ENCODE data around the gene AGO3. TPM values are rescaled to one million over a fixed set of nuclear protein-coding genes. Genes with fewer than 3 reads are reported as not detected.

AGO3 gene
- total and polyA plus RNA-seq, 2 experiments from 2014 or later = 19.2 to 27.3 TPM

- no peaks in the 10 kb centered on the region for H3K9me3 Mint-ChIP-seq
- Histone ChIP-seq H4K20me1 (replicated peaks; ENCODE audit: insufficient read depth) (no peaks in the 10 kb centered on the region), H3K4me1 (ENCODE audit: insufficient read depth) (no peaks in the 10 kb centered on the region), H3K79me2 (replicated peaks; ENCODE audit: insufficient read depth) (no peaks in the 10 kb centered on the region), H2AFZ (no peak overlapping the region), H3K4me2 (no peak overlapping the region), H3K27ac (ENCODE audit: low read depth) (no peak overlapping the region), H3K36me3 (ENCODE audit: insufficient read depth) (no peaks in the 10 kb centered on the region), H3K4me3 (no peak overlapping the region), H3K27me3 (ENCODE audit: insufficient read depth) (no peaks in the 10 kb centered on the region), H3K9me2 (ENCODE audit: insufficient read depth) (no peaks in the 10 kb centered on the region), H3F3A (replicated peaks; ENCODE audit: low read depth) (0 out of 2 replicates have a peak, but pooled peaks cover 2% of the 10 kb centered on the region)
- ATAC-seq (no peak), DNase-seq (ENCODE audit: low spot score) (no peak)
- no peaks in the 10 kb centered on the region for H3K27me3 Mint-ChIP-seq (ENCODE audit: insufficient read depth, low read depth, poor library complexity)
- H3K4me3 Mint-ChIP-seq = no peak overlapping the region
- H3K4me1 Mint-ChIP-seq = peaks cover 4% of the 10 kb centered on the region; the same call in 1 of the 3 replicates
- H3K27ac Mint-ChIP-seq = no peak overlapping the region
- no peaks in the 10 kb centered on the region for H3K36me3 Mint-ChIP-seq (ENCODE audit: low read depth)
- no peak for TF ChIP-seq ZNF462 (CRISPR knock-in tag; IDR thresholded peaks at IDR 0.05)
Measured at GRCh38 chr1:36076979-36077573, 146.2 kb downstream of the AGO3 start.

- Histone ChIP-seq H3K27me3 (ENCODE audit: insufficient read depth) (peaks cover 9% of the 10 kb centered on the region; the same call in 1 of the 2 replicates), H3K4me3 (no peak overlapping the region), H3K27ac (ENCODE audit: low read depth) (no peak overlapping the region), H3K79me2 (replicated peaks; ENCODE audit: insufficient read depth) (no peaks in the 10 kb centered on the region), H3F3A (replicated peaks; ENCODE audit: low read depth) (0 out of 2 replicates have a peak, but pooled peaks cover 8% of the 10 kb centered on the region), H3K4me1 (ENCODE audit: insufficient read depth) (no peaks in the 10 kb centered on the region), H2AFZ (no peak overlapping the region), H3K36me3 (ENCODE audit: insufficient read depth) (no peaks in the 10 kb centered on the region), H3K4me2 (no peak overlapping the region), H3K9me2 (ENCODE audit: insufficient read depth) (no peaks in the 10 kb centered on the region), H4K20me1 (replicated peaks; ENCODE audit: insufficient read depth) (no peaks in the 10 kb centered on the region)
- H3K27ac Mint-ChIP-seq = no peak overlapping the region
- H3K9me3 Mint-ChIP-seq = no peaks in the 10 kb centered on the region
- no peak for DNase-seq (ENCODE audit: low spot score)
- H3K4me3 Mint-ChIP-seq = no peak overlapping the region
- H3K27me3 Mint-ChIP-seq (ENCODE audit: insufficient read depth, low read depth, poor library complexity) = peaks cover 6% of the 10 kb centered on the region
- ATAC-seq = no peak
- peaks cover 6% of the 10 kb centered on the region; the same call in 1 of the 3 replicates for H3K4me1 Mint-ChIP-seq
- no peaks in the 10 kb centered on the region for H3K36me3 Mint-ChIP-seq (ENCODE audit: low read depth)
- TF ChIP-seq POLR2AphosphoS5 (IDR thresholded peaks at IDR 0.05; ENCODE audit: low read depth) = no peak
- no peak for TF ChIP-seq ZNF462 (CRISPR knock-in tag; IDR thresholded peaks at IDR 0.05)
- no peak for TF ChIP-seq ZNF331 (CRISPR knock-in tag; IDR thresholded peaks at IDR 0.05; ENCODE audit: low read depth)
- no peak for TF ChIP-seq NANOG (IDR thresholded peaks at IDR 0.05; ENCODE audit: borderline replicate concordance)
- no peak for TF ChIP-seq ZNF114 (CRISPR knock-in tag; IDR thresholded peaks at IDR 0.05)
- TF ChIP-seq STAT1 (IDR thresholded peaks at IDR 0.05; ENCODE audit: unreplicated experiment) = no peak
Measured at GRCh38 chr1:36080236-36080635, 149.3 kb downstream of the AGO3 start.
